GM19372 (cell line): Measurements from ENCODE around the gene YBX1.
"Not testable (repeated sequence)": the region's sequence is repeated elsewhere in the genome, so short reads cannot be mapped to it uniquely, and the experiment has no call there.

Experiments
- ATAC-seq: cut with Tn5 transposase; IDR thresholded peaks from one replicate; pipeline ENCODE4 v1.9.1; 2021; ENCODE audit warnings: mild to moderate bottlenecking, low read depth, moderate library complexity; ENCODE audit not compliant: unreplicated experiment

The YBX1 gene

GRCh38 chr1:42686418-42686817 is 4.2 kb downstream of the YBX1 start:
- ATAC-seq = no peak

DNA sequence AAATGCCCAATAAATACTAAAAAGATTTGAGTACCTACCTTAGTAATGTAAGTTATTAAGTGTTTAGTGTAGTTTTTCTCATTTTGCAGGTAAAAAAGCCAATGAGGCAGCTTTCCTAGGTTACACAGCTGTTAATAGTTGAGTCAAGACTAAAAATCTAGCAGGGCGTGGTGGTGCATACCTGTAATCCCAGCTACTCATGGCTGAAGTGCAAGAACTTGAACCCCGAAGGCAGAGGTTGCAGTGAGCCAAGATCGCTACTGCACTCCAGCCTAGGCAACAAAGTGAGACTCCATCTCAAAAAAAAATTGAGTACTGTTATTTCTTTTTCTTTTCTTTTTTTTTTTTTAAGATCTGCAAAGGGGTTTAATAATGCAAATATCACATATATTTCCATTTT is 7.7 kb downstream of the YBX1 start:
- ATAC-seq = no peak

DNA sequence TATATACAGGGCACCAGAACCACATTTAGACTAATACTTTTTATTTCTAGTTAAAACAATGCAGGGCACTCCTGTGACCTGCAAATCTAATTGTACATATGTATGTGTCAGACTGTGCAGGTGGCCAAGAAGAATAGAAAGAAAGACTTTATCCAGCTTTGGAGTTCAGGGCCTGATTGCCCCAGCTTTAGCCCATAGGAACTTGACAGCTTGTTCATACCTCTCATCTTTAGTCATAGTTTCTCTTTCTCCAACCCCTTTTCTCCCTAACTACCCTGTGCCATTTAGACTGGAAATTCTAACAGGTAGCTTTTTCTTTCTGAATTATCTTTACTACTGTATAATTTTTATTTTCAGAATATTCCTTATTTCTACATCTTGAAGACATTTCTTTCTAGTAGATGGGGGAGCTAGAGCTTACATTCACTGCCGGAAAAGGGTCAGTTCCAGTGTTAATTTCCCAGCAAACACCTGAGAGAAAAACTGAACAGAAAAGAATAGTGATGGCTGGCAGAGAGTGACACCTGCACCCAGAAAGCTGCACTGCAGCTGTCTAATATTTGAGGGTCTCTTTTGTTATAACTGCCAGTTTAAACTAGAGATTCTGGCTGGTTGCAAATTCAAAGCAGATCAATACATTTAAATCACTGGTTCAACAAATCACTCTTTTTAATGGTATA is 8.4 kb downstream of the YBX1 start:
- no peak for ATAC-seq

GRCh38 chr1:42691157-42691498 is 8.9 kb downstream of the YBX1 start:
- ATAC-seq = no peak

DNA sequence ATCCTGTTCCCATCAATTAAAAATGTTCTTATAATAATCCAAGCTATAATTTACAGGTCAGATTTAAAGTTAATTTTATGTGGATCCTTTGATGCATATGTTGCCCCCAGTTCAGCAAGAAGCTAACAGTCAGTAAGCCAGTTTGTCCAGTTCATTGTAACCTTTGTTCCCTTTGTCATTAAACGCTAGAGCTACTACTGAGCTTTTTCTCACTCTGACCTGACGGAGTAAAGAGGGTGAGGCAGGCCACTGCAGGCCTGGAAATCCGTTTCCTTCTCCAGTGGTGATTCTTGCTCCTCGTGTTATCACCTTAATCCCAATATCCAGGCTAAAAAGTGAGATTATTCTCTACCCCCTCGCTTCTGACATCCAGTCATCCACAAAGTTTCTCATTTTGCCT is 10.2 kb downstream of the YBX1 start:
- ATAC-seq = no peak

DNA sequence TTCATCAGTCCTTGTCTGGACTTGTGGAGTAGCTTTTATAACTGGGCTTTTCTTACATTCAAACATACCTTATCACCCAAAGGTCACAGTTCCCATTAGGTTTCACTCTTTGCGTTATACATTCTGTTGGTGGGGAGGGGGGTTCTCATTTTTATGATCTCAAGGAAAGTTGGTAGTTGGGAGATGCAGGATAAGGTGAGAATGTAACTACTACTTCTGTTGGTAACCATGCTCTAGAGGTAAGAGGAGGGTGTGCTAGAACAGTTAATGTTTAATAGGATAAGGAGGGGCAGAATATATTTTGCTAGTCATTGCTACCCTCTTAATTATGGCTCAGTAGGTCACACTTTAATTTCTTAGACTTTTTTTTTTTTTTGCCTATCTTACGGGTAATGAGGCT is 10.7 kb downstream of the YBX1 start:
- no peak for ATAC-seq

GRCh38 chr1:42698081-42698813 is 16.0 kb downstream of the YBX1 start:
- no peak for ATAC-seq

DNA sequence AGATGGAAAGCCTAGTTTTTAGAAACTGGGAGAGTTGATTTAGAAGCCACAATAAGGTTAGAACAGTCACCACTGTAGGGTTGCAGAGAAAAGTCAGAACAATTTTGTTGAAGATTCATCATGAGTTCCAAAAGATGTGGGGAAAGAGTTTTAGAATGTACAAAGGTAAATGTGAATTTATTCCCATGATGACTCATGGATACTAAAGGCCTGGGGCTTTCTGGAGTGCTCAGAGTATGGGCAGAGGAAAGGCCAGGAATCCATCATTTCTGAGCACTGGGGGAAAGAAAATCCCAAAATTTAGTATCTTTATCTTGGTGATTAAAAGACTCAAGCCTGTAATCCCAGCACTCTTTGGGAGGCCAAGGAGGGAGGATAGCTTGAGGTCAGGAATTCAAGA is 17.8 kb downstream of the YBX1 start:
- ATAC-seq = no peak

DNA sequence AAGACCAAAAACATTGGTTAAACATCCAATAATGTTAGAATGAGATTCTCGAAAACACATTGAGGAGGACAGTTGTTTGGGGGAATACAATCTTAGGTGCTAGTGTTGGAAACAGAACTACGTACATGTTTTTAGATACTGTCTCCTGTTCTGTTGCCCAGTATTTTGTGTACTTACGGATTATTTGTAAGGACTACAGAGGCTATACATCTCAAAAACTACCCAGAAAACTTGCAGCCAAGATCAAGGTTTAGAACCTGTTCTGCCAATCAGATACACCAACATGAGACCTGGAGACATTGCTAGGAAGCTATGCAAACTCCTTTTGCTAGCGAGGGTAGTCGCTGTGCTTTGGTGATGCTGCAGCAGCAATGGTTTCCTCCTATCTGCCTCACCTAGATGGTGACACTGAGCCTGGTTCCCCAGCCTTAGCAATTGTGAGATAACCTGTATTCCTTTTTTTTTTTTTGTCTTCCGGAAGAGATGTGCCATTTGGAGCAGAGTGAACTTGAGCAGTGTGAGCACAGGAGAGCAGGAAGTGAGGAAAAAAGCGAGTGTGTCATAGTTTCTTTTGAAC is 21.8 kb downstream of the YBX1 start:
- no peak for ATAC-seq

DNA sequence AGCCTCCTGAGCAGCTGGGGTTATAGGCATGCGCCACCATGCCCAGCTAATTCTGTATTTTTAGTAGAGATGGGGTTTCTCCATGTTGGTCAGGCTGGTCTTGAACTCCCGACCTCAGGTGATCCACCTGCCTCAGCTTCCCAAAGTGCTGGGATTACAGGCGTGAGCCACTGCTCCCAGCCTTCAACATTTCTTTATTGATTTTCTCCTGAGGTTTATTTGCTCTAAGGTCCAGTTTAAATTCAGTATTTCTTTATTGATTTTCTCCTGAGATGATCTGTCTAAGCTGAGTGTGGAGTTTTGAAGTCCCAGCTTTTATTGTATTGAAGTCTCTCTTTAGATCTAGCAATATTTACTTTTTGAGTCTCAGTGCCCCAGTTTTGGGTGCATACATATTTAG is 30.6 kb downstream of the YBX1 start:
- not testable (repeated sequence) for ATAC-seq

- no peak for ATAC-seq
Measured at GRCh38 chr1:42713293-42713692, 31.1 kb downstream of the YBX1 start.

DNA sequence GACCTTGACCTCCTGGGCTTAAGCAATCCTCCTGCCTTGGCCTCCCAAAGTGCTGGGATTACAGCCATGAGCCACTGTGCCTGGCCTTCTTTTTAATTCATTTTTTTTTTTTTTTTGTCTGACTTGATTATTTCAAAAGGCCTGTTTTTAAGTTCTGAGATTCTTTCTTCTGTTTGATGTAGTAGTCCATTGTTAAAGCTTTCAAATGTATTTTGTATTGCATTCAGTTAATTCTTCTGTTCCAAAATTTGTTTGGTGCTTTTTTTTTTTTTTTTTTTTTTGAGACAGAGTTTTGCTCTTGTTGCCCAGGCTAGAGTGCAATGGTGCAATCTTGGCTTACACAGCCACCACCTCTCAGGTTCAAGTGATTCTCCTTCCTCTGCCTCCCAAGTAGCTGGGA is 32.2 kb downstream of the YBX1 start:
- ATAC-seq = not testable (repeated sequence)

DNA sequence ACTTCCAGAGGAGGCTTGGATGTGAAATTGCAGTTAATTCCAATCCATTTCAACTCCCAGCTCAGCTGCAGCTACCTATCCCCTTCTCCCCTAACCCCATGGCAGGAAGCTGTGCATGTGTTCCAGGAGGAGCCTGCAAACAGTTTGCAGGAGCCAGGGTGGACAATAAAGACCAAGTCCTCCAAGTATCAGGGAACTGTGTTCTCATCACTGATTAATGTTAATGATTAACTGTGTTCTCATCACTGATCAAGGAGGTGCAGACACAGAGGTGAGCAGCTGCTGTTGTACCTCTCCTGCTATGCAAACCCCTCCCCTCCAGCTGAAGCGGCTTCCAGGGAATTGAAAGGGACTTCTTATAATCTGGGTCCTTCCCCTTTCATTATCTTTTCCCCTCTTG is 38.6 kb downstream of the YBX1 start:
- no peak for ATAC-seq

- ATAC-seq = no peak
Measured at GRCh38 chr1:42721926-42722325, 39.7 kb downstream of the YBX1 start.

DNA sequence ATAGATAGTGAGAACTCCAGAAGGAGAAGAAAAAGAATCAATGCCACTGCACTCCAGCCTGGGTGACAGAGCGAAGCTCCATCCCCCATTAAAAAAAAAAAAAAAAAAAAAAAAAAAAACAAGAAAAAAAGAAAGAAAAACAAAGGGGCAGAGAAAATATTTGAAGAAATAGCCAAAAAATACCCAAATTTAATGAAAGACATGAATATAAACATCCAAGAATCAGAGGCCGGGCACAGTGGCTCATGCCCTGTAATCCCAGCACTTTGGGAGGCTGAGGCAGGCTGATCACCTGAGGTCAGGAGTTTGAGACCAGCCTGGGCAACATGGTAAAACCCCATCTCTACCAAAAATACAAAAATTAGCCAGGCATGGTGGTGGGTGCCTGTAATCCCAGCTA is 40.2 kb downstream of the YBX1 start:
- not testable (repeated sequence) for ATAC-seq

- no peak for ATAC-seq
Measured at GRCh38 chr1:42723511-42723910, 41.3 kb downstream of the YBX1 start.

DNA sequence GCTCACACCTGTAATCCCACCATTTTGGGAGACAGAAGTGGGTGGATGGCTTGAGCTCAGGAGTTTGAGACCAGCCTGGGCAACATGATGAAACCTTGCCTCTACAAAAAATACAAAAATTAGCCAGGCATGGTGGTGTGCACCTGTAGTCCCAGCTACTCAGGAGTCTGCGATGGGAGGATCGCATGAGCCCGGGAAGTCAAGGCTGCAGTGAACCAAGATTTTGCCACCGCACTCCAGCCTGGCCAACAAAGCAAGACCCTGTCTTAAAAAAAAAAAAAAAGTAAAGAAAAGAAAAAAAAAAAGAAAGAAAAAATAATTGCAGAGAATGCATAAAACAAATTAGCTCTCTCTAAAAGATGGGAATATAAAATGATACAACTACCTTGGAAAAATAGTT is 43.6 kb downstream of the YBX1 start:
- ATAC-seq = not testable (repeated sequence)

DNA sequence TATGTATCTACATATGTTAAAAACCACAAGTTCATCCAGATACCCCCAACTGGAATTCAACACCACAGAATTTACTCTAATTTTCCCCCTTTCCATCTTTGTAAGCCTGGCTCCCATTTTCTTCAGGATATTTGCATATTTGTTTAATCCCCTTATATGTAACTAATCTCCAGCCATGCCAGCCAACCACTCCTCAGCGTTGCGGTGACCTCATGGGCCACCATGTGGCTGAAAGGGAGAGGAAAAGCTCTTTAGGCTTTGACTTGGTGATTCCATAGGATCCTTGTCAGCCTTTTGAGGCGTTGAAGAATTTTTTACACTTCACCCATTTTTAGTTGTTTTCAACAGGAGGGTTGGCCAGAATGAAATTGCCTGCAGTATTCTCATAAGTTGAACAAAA is 47.8 kb downstream of the YBX1 start:
- ATAC-seq = no peak

- ATAC-seq = no peak
Measured at GRCh38 chr1:42730988-42731387, 48.8 kb downstream of the YBX1 start.

- ATAC-seq = no peak
Measured at GRCh38 chr1:42731585-42731984, 49.4 kb downstream of the YBX1 start.

GRCh38 chr1:42732126-42732680 is 50.0 kb downstream of the YBX1 start:
- no peak for ATAC-seq
